SIG-M5 (cell line): ENCODE results near the gene GTF3C5.
"Not testable (repeated sequence)": the region's sequence is repeated elsewhere in the genome, so short reads cannot be mapped to it uniquely, and the experiment has no call there.

ENCODE experiments used
- DNase-seq: peaks from one replicate; lab custom pipeline; 2025; lab: John Stamatoyannopoulos, UW

Gene GTF3C5

GRCh38 chr9:133090752-133091385, 60.1 kb downstream of the GTF3C5 start:
- no peak for DNase-seq

- not testable (repeated sequence) for DNase-seq
Measured at GRCh38 chr9:133094351-133094750, 63.6 kb downstream of the GTF3C5 start.

GRCh38 chr9:133094842-133095393, 64.1 kb downstream of the GTF3C5 start:
- DNase-seq, result no peak

GRCh38 chr9:133098104-133098754, 67.4 kb downstream of the GTF3C5 start:
- no peak for DNase-seq

GRCh38 chr9:133098871-133099270, 68.1 kb downstream of the GTF3C5 start:
- DNase-seq, result no peak

- DNase-seq, result no peak
Measured at GRCh38 chr9:133099726-133100505, 69.1 kb downstream of the GTF3C5 start.

- no peak for DNase-seq
Measured at GRCh38 chr9:133100506-133101355, 69.9 kb downstream of the GTF3C5 start.

- DNase-seq, result no peak
Measured at GRCh38 chr9:133101356-133102189, 70.8 kb downstream of the GTF3C5 start.

GRCh38 chr9:133102190-133103021, 71.6 kb downstream of the GTF3C5 start:
- DNase-seq, result no peak

- DNase-seq, result no peak
Measured at GRCh38 chr9:133103183-133103986, 72.6 kb downstream of the GTF3C5 start.

GRCh38 chr9:133103987-133104505, 73.2 kb downstream of the GTF3C5 start:
- DNase-seq, result no peak

GRCh38 chr9:133104718-133105460, 74.1 kb downstream of the GTF3C5 start:
- no peak for DNase-seq

- no peak for DNase-seq
Measured at GRCh38 chr9:133105461-133105770, 74.6 kb downstream of the GTF3C5 start.

- no peak for DNase-seq
Measured at GRCh38 chr9:133106511-133107244, 75.9 kb downstream of the GTF3C5 start.

- no peak for DNase-seq
Measured at GRCh38 chr9:133107245-133107722, 76.5 kb downstream of the GTF3C5 start.
